Measurements from ENCODE around the gene TERB2. TPM values are rescaled to one million over a fixed set of nuclear protein-coding genes. Genes with fewer than 3 reads are reported as not detected.

TERB2 gene
- total and polyA plus RNA-seq, 5 experiments from 2014 or later: not detected

Other genes starting within 250 kb of the TERB2 start
- gene PATL2, start 245.4 kb upstream of the TERB2 start, total RNA-seq: 10 to 100 TPM; 69.4 to 69.9 TPM
- 10 to 100 TPM in 2 of 3 donors, 1 to 10 TPM in 1; 7.2 to 21.8 (median 12.4) TPM for gene PATL2, start 245.4 kb upstream of the TERB2 start, polyA plus RNA-seq
- 1,000 to 10,000 TPM; 6,403 to 7,046 TPM for gene B2M, start 245.2 kb upstream of the TERB2 start, total RNA-seq
- over 10,000 TPM; 25,152 to 39,550 (median 31,716) TPM for gene B2M, start 245.2 kb upstream of the TERB2 start, polyA plus RNA-seq
- gene TRIM69, start 220.2 kb upstream of the TERB2 start, total RNA-seq: 10 to 100 TPM; 28.9 to 34.9 TPM
- gene TRIM69, start 220.2 kb upstream of the TERB2 start, polyA plus RNA-seq: 10 to 100 TPM; 29.4 to 33.0 (median 31.6) TPM
- 1 to 10 TPM; 4.1 to 6.3 TPM for gene SORD, start 66.5 kb downstream of the TERB2 start, total RNA-seq
- gene SORD, start 66.5 kb downstream of the TERB2 start, polyA plus RNA-seq: 1 to 10 TPM; 4.8 to 5.7 (median 5.0) TPM
- gene DUOX2, start 157.5 kb downstream of the TERB2 start, total RNA-seq: not detected
- not detected for gene DUOX2, start 157.5 kb downstream of the TERB2 start, polyA plus RNA-seq
- not detected for gene DUOXA2, start 157.6 kb downstream of the TERB2 start, total RNA-seq
- gene DUOXA2, start 157.6 kb downstream of the TERB2 start, polyA plus RNA-seq: not detected
- under 1 TPM; 0.77 to 0.81 TPM for gene DUOXA1, start 173.2 kb downstream of the TERB2 start, total RNA-seq
- gene DUOXA1, start 173.2 kb downstream of the TERB2 start, polyA plus RNA-seq: under 1 TPM in 1 of 3 donors, not detected in 2; 0.26 TPM
- gene DUOX1, start 173.3 kb downstream of the TERB2 start, total RNA-seq: not detected
- gene DUOX1, start 173.3 kb downstream of the TERB2 start, polyA plus RNA-seq: 1 to 10 TPM in 1 of 3 donors, under 1 TPM in 2; 0.35 to 3.7 (median 0.40) TPM
- gene SHF, start 231.3 kb downstream of the TERB2 start, total RNA-seq: 1 to 10 TPM; 8.1 to 9.7 TPM
- gene SHF, start 231.3 kb downstream of the TERB2 start, polyA plus RNA-seq: 1 to 10 TPM; 1.1 to 2.6 (median 1.4) TPM

Measured in naive thymus-derived CD8-positive, alpha-beta T cell (primary cell).